Measurements from ENCODE around the gene PAX3. TPM values are rescaled to one million over a fixed set of nuclear protein-coding genes. Genes with fewer than 3 reads are reported as not detected.

Gene PAX3
- total and polyA plus RNA-seq, 2 of the 13 experiments (the other 11 are each of a cell fraction or from before 2014, with no cell fraction given), result 0.07 TPM; not detected in 1

- Histone ChIP-seq H4K20me1 (ENCODE audit: insufficient read depth, low read length) (no peaks in the 10 kb centered on the region), H3K4me1 (ENCODE audit: insufficient read depth, low read length) (no peaks in the 10 kb centered on the region), H3K36me3 (replicated peaks in 1 of 2; ENCODE audit: control insufficient read depth in 1 of 2, insufficient read depth in 2 of 2, low read length in 2 of 2) (no peaks in the 10 kb centered on the region), H3K9me3 (ENCODE audit: low read length) (no peaks in the 10 kb centered on the region), H3K79me2 (ENCODE audit: insufficient read depth, low read length) (no peaks in the 10 kb centered on the region), H3K27ac (ENCODE audit: extremely low read length, insufficient read depth, low read length) (no peak overlapping the region), H2AFZ (ENCODE audit: low read length) (no peak overlapping the region), H3K27me3 (ENCODE audit: control insufficient read depth in 1 of 2, insufficient read depth in 2 of 2, low read length in 2 of 2) (no peaks in the 10 kb centered on the region; a peak in 2 of 5 replicates), H3K9ac (ENCODE audit: insufficient read depth, low read depth, low read length) (no peak overlapping the region), H3K4me2 (ENCODE audit: low read depth, low read length) (no peak overlapping the region), H3K4me3 (replicated peaks in 1 of 3; ENCODE audit: insufficient read depth in 1 of 3, low read depth in 2 of 3, low read length in 3 of 3) (no peak overlapping the region)
- BruUV-seq (replicated peaks), result no TSS peak
- no peak for TF ChIP-seq BCL6 (CRISPR knock-in tag; IDR thresholded peaks at IDR 0.05)
- no peak for TF ChIP-seq ZNF501 (CRISPR knock-in tag; IDR thresholded peaks at IDR 0.05)
- no peak for TF ChIP-seq ZNF598 (CRISPR knock-in tag; IDR thresholded peaks at IDR 0.05; ENCODE audit: borderline replicate concordance)
- no peak for TF ChIP-seq AKNA (CRISPR knock-in tag; IDR thresholded peaks at IDR 0.05; ENCODE audit: borderline replicate concordance)
- no peak for TF ChIP-seq FOXK1 (CRISPR knock-in tag; IDR thresholded peaks at IDR 0.05; ENCODE audit: borderline replicate concordance, low read depth)
- no peak for TF ChIP-seq TOPORS (CRISPR knock-in tag; IDR thresholded peaks at IDR 0.05)
- no peak for TF ChIP-seq RFXAP (CRISPR knock-in tag; IDR thresholded peaks at IDR 0.05; ENCODE audit: borderline replicate concordance)
- CTCF ChIA-PET (ENCODE audit: low intra/inter-chr PET ratio, low total read pairs), result no interaction called here
- no peak for FAIRE-seq
- no peak for DNase-seq (ENCODE audit: low spot score)
- POLR2A ChIA-PET, result no interaction called here
- WGBS (ENCODE audit: low lambda C conversion rate), result 8% methylated on average over 8 of the region's 8 CpGs
- peak; percentile 77 for ATAC-seq
- in situ Hi-C loops (cut with HindIII; ENCODE audit: extremely low pct_ligation_motif_present, low pct_unique_long_range_greater_than_20kb), result no loop called here
- intact Hi-C loops (cut with micrococcal nuclease; ENCODE audit: unreplicated experiment), result no loop called here
Observed at GRCh38 chr2:222167762-222168161, 131.0 kb downstream of the PAX3 start.
